IMR-90 (cell line): ENCODE results near the gene MOG.

Experiments
- POLR2A ChIP-seq: IDR thresholded peaks from 2 replicates; pipeline ENCODE4 v1.6.1; 2012; ENCODE audit warnings: mild to moderate bottlenecking, low read depth, low read length
- TF ChIP-seq, protein P1 (sequence below): conservative IDR thresholded peaks from 2 replicates; pipeline ENCODE4 v1.5.1; 2012; ENCODE audit warnings: mild to moderate bottlenecking, low read depth, low read length, improper control_type of control experiment

DNA sequence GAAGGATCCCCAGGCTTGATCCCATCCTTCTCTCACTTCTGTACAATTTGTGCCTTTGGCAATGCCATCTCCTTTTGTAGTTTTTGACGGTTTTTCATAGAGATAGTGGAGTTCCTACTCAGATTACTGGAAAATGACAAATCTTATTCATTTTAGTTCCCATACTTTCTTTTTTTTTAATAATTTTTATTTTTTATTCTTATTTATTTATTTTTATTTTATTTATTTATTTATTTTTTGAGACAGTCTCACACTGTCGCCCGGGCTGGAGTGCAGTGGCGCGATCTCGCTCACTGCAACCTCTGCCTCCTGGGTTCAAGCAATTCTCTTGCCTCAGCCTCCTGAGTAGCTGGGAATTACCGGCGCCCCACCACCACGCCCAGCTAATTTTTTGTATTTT lies 19.6 kb upstream of the MOG start:
- TF ChIP-seq, protein P1, sequence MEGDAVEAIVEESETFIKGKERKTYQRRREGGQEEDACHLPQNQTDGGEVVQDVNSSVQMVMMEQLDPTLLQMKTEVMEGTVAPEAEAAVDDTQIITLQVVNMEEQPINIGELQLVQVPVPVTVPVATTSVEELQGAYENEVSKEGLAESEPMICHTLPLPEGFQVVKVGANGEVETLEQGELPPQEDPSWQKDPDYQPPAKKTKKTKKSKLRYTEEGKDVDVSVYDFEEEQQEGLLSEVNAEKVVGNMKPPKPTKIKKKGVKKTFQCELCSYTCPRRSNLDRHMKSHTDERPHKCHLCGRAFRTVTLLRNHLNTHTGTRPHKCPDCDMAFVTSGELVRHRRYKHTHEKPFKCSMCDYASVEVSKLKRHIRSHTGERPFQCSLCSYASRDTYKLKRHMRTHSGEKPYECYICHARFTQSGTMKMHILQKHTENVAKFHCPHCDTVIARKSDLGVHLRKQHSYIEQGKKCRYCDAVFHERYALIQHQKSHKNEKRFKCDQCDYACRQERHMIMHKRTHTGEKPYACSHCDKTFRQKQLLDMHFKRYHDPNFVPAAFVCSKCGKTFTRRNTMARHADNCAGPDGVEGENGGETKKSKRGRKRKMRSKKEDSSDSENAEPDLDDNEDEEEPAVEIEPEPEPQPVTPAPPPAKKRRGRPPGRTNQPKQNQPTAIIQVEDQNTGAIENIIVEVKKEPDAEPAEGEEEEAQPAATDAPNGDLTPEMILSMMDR: no peak
- TF ChIP-seq POLR2A: no peak
